SH-SY5Y (cell line): ENCODE data around the gene CCDC81.

Experiments used
- GATA2 ChIP-seq: IDR thresholded peaks from 2 replicates; pipeline ENCODE4 v1.6.1; 2011; ENCODE audit warnings: mild to moderate bottlenecking, low read depth, low read length
- GATA3 ChIP-seq: IDR thresholded peaks from 2 replicates; pipeline ENCODE4 v1.6.1; 2011; ENCODE audit warnings: low read depth, mild to moderate bottlenecking, low read length, moderate library complexity

CCDC81 gene

GRCh38 chr11:86377972-86378371 is 3.3 kb downstream of the CCDC81 start:
- TF ChIP-seq GATA2 (no peak), GATA3 (no peak)

DNA sequence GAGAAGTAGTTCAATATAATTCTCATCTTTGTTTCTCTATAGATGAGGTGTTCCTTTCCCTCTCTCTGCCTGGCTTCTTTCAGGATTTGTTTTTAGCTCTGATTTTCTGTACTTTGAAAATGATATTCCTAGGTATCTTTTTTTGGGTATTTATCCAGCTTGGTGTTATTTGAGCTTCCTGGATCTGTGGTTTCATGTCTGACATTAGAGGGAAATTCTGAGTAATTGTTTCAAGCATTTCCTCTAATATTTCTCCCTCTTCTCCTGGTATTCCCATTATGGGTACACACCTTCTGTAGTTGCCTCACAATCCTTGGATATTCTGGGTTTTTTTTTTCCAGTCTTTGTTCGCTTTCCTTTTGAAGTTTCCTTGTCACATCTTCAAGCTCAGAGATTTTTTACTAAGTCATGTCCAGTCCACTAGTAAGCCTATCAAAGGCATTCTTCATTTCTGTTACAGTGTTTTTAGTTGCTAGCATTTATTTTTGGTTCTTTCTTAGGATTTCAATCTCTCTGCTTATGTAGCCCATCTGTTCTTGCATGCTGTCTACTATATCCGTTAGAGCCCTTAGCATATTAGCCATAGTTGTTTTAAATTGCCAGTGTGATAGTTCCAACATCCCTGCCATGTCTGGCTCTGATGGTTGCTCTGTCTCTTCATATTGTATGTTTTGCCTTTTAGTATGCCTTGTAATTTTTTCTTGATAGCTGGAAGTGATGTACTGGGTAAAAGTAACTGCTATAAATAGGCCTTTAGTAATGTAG is 5.8 kb downstream of the CCDC81 start:
- TF ChIP-seq GATA3, result no peak
- no peak for TF ChIP-seq GATA2

- TF ChIP-seq GATA2 (no peak), GATA3 (no peak)
Observed at GRCh38 chr11:86383041-86383955, 8.6 kb downstream of the CCDC81 start.

- TF ChIP-seq GATA3 (no peak), GATA2 (no peak)
Observed at GRCh38 chr11:86386283-86386682, 11.6 kb downstream of the CCDC81 start.

DNA sequence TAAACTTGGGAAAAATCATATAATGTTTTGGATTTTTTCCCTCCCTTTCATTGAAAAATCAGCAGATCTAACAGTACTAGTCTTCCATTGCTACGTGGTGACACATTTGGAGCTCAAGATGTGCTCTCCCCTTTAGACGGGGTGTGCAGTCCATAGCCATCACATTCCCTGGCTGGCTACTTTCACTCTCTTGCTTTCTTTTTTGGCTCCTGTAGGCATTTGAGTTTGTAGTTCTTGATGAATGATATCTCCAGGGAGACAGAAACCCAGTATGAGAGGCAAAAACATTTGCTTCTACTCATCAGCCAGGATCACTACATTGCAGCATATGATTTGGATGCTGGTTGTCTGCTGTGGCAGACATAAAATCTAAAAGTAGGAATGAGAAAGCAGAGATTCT is 12.1 kb downstream of the CCDC81 start:
- TF ChIP-seq GATA3, result no peak
- TF ChIP-seq GATA2, result no peak

- TF ChIP-seq GATA3 (no peak), GATA2 (no peak)
Observed at GRCh38 chr11:86388198-86388597, 13.5 kb downstream of the CCDC81 start.

DNA sequence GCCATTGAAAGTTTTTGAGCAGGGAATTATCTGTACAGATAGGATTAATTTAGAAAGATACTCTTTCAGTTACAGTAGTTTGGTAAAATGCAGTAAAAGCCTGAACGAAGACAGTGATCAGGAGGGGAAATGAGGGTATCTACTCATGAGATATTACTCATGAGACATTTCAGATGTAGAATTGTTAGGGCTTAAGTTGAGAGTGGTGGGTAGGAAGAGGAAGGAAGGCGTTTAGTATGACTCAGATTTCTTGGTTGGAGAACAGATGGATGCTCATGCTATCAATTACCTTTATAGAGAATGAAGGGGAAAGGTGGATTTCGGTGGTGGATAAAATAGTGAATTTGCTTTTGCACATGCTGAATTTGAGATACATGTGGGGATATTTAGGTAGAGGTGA is 15.8 kb downstream of the CCDC81 start:
- TF ChIP-seq GATA3, result no peak
- no peak for TF ChIP-seq GATA2

GRCh38 chr11:86395061-86395551 is 20.4 kb downstream of the CCDC81 start:
- no peak for TF ChIP-seq GATA2
- no peak for TF ChIP-seq GATA3

DNA sequence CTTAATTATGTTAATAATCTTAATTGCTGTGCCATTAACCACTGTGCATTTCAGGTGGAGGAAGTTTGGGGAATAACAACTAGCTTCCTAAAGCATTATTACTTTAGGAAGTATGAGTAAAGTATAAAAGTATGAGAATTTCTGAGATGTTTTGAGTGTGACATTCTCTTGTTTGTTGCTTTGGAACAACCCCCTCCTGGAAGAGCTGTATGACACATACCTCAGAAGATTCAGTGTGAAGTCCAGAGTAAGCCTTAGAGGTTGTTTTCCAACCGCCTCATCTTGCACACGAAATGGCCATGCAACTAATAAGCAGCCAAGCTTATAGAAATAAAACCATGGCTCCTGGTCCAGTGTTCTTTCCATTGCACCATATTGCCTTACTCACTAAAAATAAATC is 21.7 kb downstream of the CCDC81 start:
- TF ChIP-seq GATA3 (no peak), GATA2 (no peak)

DNA sequence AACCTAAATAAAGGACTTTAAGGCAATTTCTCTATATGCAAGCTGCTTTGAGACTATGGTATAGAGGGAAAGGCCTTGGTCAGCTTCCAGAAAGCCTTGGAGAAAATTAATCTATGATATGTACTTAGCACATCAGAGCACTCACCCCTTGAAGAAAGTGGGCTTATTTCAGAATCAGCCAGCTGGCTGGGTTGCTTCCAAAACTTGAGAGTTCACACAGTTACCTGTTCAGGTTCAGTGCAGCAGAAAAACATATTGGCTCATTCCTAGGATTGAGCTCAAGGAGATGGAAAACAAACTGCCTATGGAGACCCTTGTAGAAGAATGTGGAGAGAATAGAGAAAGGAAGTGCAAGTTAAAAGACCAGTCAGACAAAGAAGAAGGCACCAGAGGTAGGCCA is 22.7 kb downstream of the CCDC81 start:
- TF ChIP-seq GATA3 (no peak), GATA2 (no peak)

GRCh38 chr11:86398106-86398505 is 23.4 kb downstream of the CCDC81 start:
- TF ChIP-seq GATA3, result no peak
- no peak for TF ChIP-seq GATA2

DNA sequence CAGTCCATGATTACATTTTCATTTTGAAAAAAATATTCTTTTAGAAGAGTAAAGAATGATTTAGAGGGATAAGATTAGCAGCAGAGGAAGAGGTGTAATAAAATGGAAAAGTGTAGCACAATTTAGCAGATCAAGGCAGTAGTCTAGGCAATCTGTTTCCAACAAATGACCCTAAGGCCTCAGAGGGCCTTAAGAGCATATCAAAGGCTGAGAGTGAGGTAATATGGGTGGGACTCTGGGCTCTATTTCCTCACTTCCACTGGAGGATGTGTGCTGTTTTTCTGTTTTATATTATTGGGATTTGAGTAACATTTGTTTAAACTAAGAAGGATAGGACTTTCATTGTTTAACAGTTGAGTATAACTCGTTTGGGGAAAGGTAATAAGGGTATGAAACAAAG is 28.8 kb downstream of the CCDC81 start:
- TF ChIP-seq GATA3, result no peak
- TF ChIP-seq GATA2, result no peak

- TF ChIP-seq GATA3, result no peak
- TF ChIP-seq GATA2, result no peak
Observed at GRCh38 chr11:86408845-86409244, 34.2 kb downstream of the CCDC81 start.

GRCh38 chr11:86414032-86414431 is 39.3 kb downstream of the CCDC81 start:
- TF ChIP-seq GATA3, result no peak
- no peak for TF ChIP-seq GATA2

- TF ChIP-seq GATA2, result no peak
- TF ChIP-seq GATA3, result no peak
Observed at GRCh38 chr11:86415026-86415425, 40.3 kb downstream of the CCDC81 start.

- no peak for TF ChIP-seq GATA2
- TF ChIP-seq GATA3, result no peak
Observed at GRCh38 chr11:86416494-86416893, 41.8 kb downstream of the CCDC81 start.
